Neural cell (in vitro differentiated cells): ENCODE measurements around the gene DSCAM. TPM values are rescaled to one million over a fixed set of nuclear protein-coding genes. Genes with fewer than 3 reads are reported as not detected.

Experiments
- H2AFZ ChIP-seq: fragments of 200-600, 300-800 bp; sonication (generic), shearing (Covaris generic); 2 replicates; pipeline ENCODE4 v1.6.0; 2014; ENCODE audit warnings: low read depth, mild to moderate bottlenecking, antibody characterized with exemption, low read length, moderate library complexity
- H3F3A ChIP-seq: fragments of 200-600 bp; shearing (Covaris generic); 2 replicates; pipeline ENCODE4 v1.6.1; 2016; ENCODE audit warnings: mild to moderate bottlenecking, moderate library complexity, mixed read lengths, antibody characterized with exemption, low read length; ENCODE audit not compliant: insufficient read depth, poor library complexity, severe bottlenecking
- H3K27ac ChIP-seq: fragments of 200-600, 300-800 bp; sonication (generic), shearing (Covaris generic); 2 replicates; pipeline ENCODE4 v1.5.1; 2014; ENCODE audit warnings: mild to moderate bottlenecking, low read length, moderate library complexity
- H3K27me3 ChIP-seq: fragments of 300-800, 200-600 bp; sonication (generic), shearing (Covaris generic); 2 replicates; pipeline ENCODE4 v1.6.0; 2014; ENCODE audit warnings: mild to moderate bottlenecking, low read depth, low read length, moderate library complexity; ENCODE audit not compliant: insufficient read depth
- H3K36me3 ChIP-seq: fragments of 300-800, 200-600 bp; sonication (generic), shearing (Covaris generic); 2 replicates; pipeline ENCODE4 v1.5.1; 2014; ENCODE audit warnings: mild to moderate bottlenecking, antibody characterized with exemption, low read length, moderate library complexity; ENCODE audit not compliant: insufficient read depth
- H3K4me2 ChIP-seq: fragments of 300-800, 200-600 bp; sonication (generic), shearing (Covaris generic); 2 replicates; pipeline ENCODE4 v1.6.0; 2014; ENCODE audit warnings: mild to moderate bottlenecking, low read length
- H3K4me3 ChIP-seq: fragments of 300-800, 200-600 bp; sonication (generic), shearing (Covaris generic); 2 replicates; pipeline ENCODE4 v1.5.1; 2014; ENCODE audit warnings: mild to moderate bottlenecking, low read length, moderate library complexity
- H3K79me2 ChIP-seq: fragments of 200-600 bp; shearing (Covaris generic); replicated peaks from 2 replicates; pipeline ENCODE4 v1.6.0; 2014; ENCODE audit warnings: mild to moderate bottlenecking, low read length, moderate library complexity; ENCODE audit not compliant: insufficient read depth
- H3K9ac ChIP-seq: fragments of 300-800, 200-600 bp; sonication (generic), shearing (Covaris generic); 2 replicates; pipeline ENCODE4 v1.6.1; 2016; ENCODE audit warnings: mild to moderate bottlenecking, low read length, mixed read lengths
- H3K9me2 ChIP-seq: fragments of 200-600 bp; shearing (Covaris generic); 2 replicates; pipeline ENCODE4 v1.6.1; 2016; ENCODE audit warnings: mild to moderate bottlenecking, low read length, mixed read lengths; ENCODE audit not compliant: insufficient read depth
- H3K9me3 ChIP-seq: fragments of 200-600, 300-800 bp; sonication (generic), shearing (Covaris generic); 2 replicates; pipeline ENCODE4 v1.6.1; 2016; ENCODE audit warnings: mild to moderate bottlenecking, mixed run types, low read length, moderate library complexity, mixed read lengths
- H4K20me1 ChIP-seq: fragments of 200-600 bp; shearing (Covaris generic); 2 replicates; pipeline ENCODE4 v1.6.1; 2016; ENCODE audit warnings: mild to moderate bottlenecking, mixed run types; ENCODE audit not compliant: insufficient read depth
- CTCF ChIP-seq: fragments of 450-650 bp; IDR thresholded peaks from 2 replicates; pipeline ENCODE4 v1.5.1; 2014; ENCODE audit warnings: antibody characterized with exemption, mild to moderate bottlenecking, moderate library complexity; ENCODE audit not compliant: poor library complexity, severe bottlenecking
- EP300 ChIP-seq: fragments of 450-650 bp; conservative IDR thresholded peaks from 2 replicates; pipeline ENCODE4 v1.6.1; 2014; ENCODE audit warnings: antibody characterized with exemption, mild to moderate bottlenecking, moderate library complexity; ENCODE audit not compliant: poor library complexity, severe bottlenecking
- EZH2 ChIP-seq: fragments of 200-600, 300-800 bp; shearing (Covaris generic), sonication (generic); IDR thresholded peaks from 2 replicates; pipeline ENCODE4 v1.6.1; 2014; ENCODE audit warnings: antibody characterized with exemption, low read length, borderline replicate concordance, mild to moderate bottlenecking; ENCODE audit not compliant: insufficient read depth, poor library complexity, severe bottlenecking
- MXI1 ChIP-seq: fragments of 450-650 bp; conservative IDR thresholded peaks from 2 replicates; pipeline ENCODE4 v1.6.1; 2014; ENCODE audit warnings: antibody characterized with exemption, mild to moderate bottlenecking; ENCODE audit not compliant: poor library complexity, severe bottlenecking
- POLR2AphosphoS5 ChIP-seq: IDR thresholded peaks from 2 replicates; pipeline ENCODE4 v1.6.1; 2012
- RAD21 ChIP-seq: fragments of 450-650 bp; conservative IDR thresholded peaks from 2 replicates; pipeline ENCODE4 v1.6.1; 2014; ENCODE audit warnings: antibody characterized with exemption, mild to moderate bottlenecking, moderate library complexity
- REST ChIP-seq: IDR thresholded peaks from 2 replicates; pipeline ENCODE4 v1.6.1; 2012; ENCODE audit warnings: borderline replicate concordance
- SMC3 ChIP-seq: fragments of 450-650 bp; conservative IDR thresholded peaks from 2 replicates; pipeline ENCODE4 v1.6.1; 2014; ENCODE audit warnings: antibody characterized with exemption, mild to moderate bottlenecking, moderate library complexity; ENCODE audit not compliant: poor library complexity
- TAF1 ChIP-seq: IDR thresholded peaks from 2 replicates; pipeline ENCODE4 v1.6.1; 2012; ENCODE audit warnings: low read depth
- polyA plus RNA-seq: library from polyadenylated mRNA; depleted of rRNA; stranded (reverse); fragments of >200 nt; gene quantifications from 2 replicates; pipeline ENCODE4 v1.2.3, GENCODE V29; 2014

The DSCAM gene
- polyA plus RNA-seq, 1 donor from 2014 or later = 5.3 TPM

- no peak overlapping the region for H2AFZ ChIP-seq
- no peaks in the 10 kb centered on the region for H3K36me3 ChIP-seq
These were observed 603.3 kb downstream of the DSCAM start for GRCh38 chr21:40243685-40244084.

GRCh38 chr21:40242586-40243265, 604.2 kb downstream of the DSCAM start:
- Histone ChIP-seq H3K9me3 (no peaks in the 10 kb centered on the region), H3K9me2 (no peaks in the 10 kb centered on the region), H3K27ac (no peak overlapping the region), H4K20me1 (no peaks in the 10 kb centered on the region), H3K79me2 (no peaks in the 10 kb centered on the region), H3K36me3 (no peaks in the 10 kb centered on the region), H3K9ac (no peak overlapping the region), H3K27me3 (no peaks in the 10 kb centered on the region), H3K4me3 (no peak overlapping the region), H2AFZ (no peak overlapping the region), H3K4me2 (no peak overlapping the region), H3F3A (no peaks in the 10 kb centered on the region)
- TF ChIP-seq EZH2 (no peak), SMC3 (no peak)

More at GRCh38 chr21:40243685-40244084, 603.3 kb downstream of the DSCAM start:
- no peaks in the 10 kb centered on the region for H3K9me2 ChIP-seq
- no peak overlapping the region for H3K4me2 ChIP-seq
- no peaks in the 10 kb centered on the region for H4K20me1 ChIP-seq
- no peak for TF ChIP-seq POLR2AphosphoS5
- TF ChIP-seq REST = no peak
- TF ChIP-seq RAD21 = no peak
- TF ChIP-seq EZH2 = no peak
- no peak for TF ChIP-seq EP300
- TF ChIP-seq CTCF = no peak
- no peak for TF ChIP-seq SMC3
- TF ChIP-seq MXI1 = no peak
- no peak for TF ChIP-seq TAF1
- no peaks in the 10 kb centered on the region for H3K79me2 ChIP-seq
- H3F3A ChIP-seq = no peaks in the 10 kb centered on the region
- no peak overlapping the region for H3K9ac ChIP-seq
- H3K4me3 ChIP-seq = no peak overlapping the region
- H3K27me3 ChIP-seq = no peaks in the 10 kb centered on the region
- no peak overlapping the region for H3K27ac ChIP-seq
- H3K9me3 ChIP-seq = no peaks in the 10 kb centered on the region
